Lung (tissue), 12 donors: ENCODE results near the gene LGALS3. TPM values are rescaled to one million over a fixed set of nuclear protein-coding genes. Genes with fewer than 3 reads are reported as not detected.

Experiments
- ATAC-seq: fragments of 200-7000 bp; cut with Tn5 transposase; one replicate; pipeline ENCODE4 v1.9.1; 2020; ENCODE audit warnings: moderate number of reproducible peaks; ENCODE audit not compliant: insufficient read depth, low FRiP score
- DNase-seq, 3 donors: peaks; one replicate each; pipeline ENCODE4 v3.0.0-alpha.2; 2013 to 2017
- H3K27ac ChIP-seq, 2 donors: one replicate each; pipeline ENCODE4 v1.5.1; 2013; ENCODE audit warnings: mild to moderate bottlenecking in 2 of 2, moderate library complexity in 2 of 2, control low read depth in 1 of 2, inconsistent platforms in 1 of 2, low read depth in 1 of 2, low read length in 1 of 2
- H3K27me3 ChIP-seq, 3 donors: one replicate each; pipeline ENCODE4 v1.5.1; 2013; ENCODE audit warnings: low read length in 2 of 3; ENCODE audit not compliant: control insufficient read depth in 3 of 3, insufficient read depth in 3 of 3
- H3K36me3 ChIP-seq, 4 donors: one replicate each; pipeline ENCODE4 v1.5.1; 2013; ENCODE audit warnings: low read length in 4 of 4, mild to moderate bottlenecking in 1 of 4, moderate library complexity in 1 of 4; ENCODE audit not compliant: control insufficient read depth in 4 of 4, insufficient read depth in 4 of 4
- H3K4me1 ChIP-seq, 5 donors: one replicate each; pipeline ENCODE4 v1.5.1; 2013; ENCODE audit warnings: low read length in 5 of 5, mild to moderate bottlenecking in 2 of 5, moderate library complexity in 1 of 5; ENCODE audit not compliant: control insufficient read depth in 5 of 5, insufficient read depth in 5 of 5
- H3K4me3 ChIP-seq: one replicate; pipeline ENCODE4 v1.5.1; 2013; ENCODE audit warnings: mild to moderate bottlenecking, control low read depth, moderate library complexity
- H3K9ac ChIP-seq, 2 donors: one replicate each; pipeline ENCODE4 v1.5.1; 2013; ENCODE audit warnings: low read length in 2 of 2, control low read depth in 1 of 2; ENCODE audit not compliant: insufficient read depth in 1 of 2
- H3K9me3 ChIP-seq, 4 donors: one replicate each; pipeline ENCODE4 v1.5.1; 2013; ENCODE audit warnings: low read length in 3 of 4, mild to moderate bottlenecking in 1 of 4, moderate library complexity in 1 of 4; ENCODE audit not compliant: control insufficient read depth in 4 of 4, insufficient read depth in 3 of 4
- CTCF ChIP-seq: IDR thresholded peaks from 2 replicates; pipeline ENCODE4 v1.5.1; 2012; ENCODE audit warnings: mild to moderate bottlenecking; ENCODE audit errors: control extremely low read depth, extremely low read depth
- WGBS, 2 donors: extraction: QIAGEN DNeasy Blood & Tissue Kit; methylation state at CpG; one replicate each; pipeline ENCODE4 v1.1.7; 2013; 5-methylcytosine and 5-hydroxymethylcytosine counted together
- polyA plus RNA-seq, 2 donors: library from polyadenylated mRNA; stranded (reverse); fragments of 200-250 nt; gene quantifications; one replicate each; pipeline ENCODE4 v1.2.1, GENCODE V29; 2013
- total RNA-seq, 2 donors: library from RNA; depleted of rRNA in 1 of 2; stranded (reverse); fragments of >200 nt in 1 of 2; gene quantifications; one replicate each; pipeline ENCODE4 v1.2.1, GENCODE V29; 2014 to 2021
- donor health status: control.
- donor health status: control.
- donor health status: Bipolar disorder and iron deficiency.
- donor health status: healthy.
- donor health status: DM: yes; HTN: yes; CAD: no.

Gene LGALS3
- total and polyA plus RNA-seq, 4 donors, result 166 to 875 (median 443) TPM

GRCh38 chr14:55107766-55108554, 21.1 kb upstream of the LGALS3 start:
- no peaks in the 10 kb centered on the region for H3K27me3 ChIP-seq
- H3K4me1 ChIP-seq, result peaks cover 10 to 27% (median 13%) of the 10 kb centered on the region in 5 donors
- no peak overlapping the region for H3K9ac ChIP-seq
- no peak overlapping the region for H3K4me3 ChIP-seq
- H3K27ac ChIP-seq, result peak overlapping the region; percentile 86 to 97
- 16 to 42% methylated on average over 19 of the region's 19 CpGs for WGBS, 2 donors
- peak; percentile 78 for ATAC-seq
- no peak for TF ChIP-seq CTCF
- peaks cover 0 to 2% (median 0%) of the 10 kb centered on the region in 4 donors for H3K9me3 ChIP-seq
- H3K36me3 ChIP-seq, result no peaks in the 10 kb centered on the region
- DNase-seq, result peak in 2 of 3 donors; percentile 53 to 69

GRCh38 chr14:55109836-55110235, 19.2 kb upstream of the LGALS3 start:
- ATAC-seq (no peak), DNase-seq (no peak)
- H3K4me3 ChIP-seq, result no peak overlapping the region
- H3K36me3 ChIP-seq, result no peaks in the 10 kb centered on the region
- peaks cover 0 to 15% (median 0%) of the 10 kb centered on the region in 5 donors for H3K4me1 ChIP-seq
- no peaks in the 10 kb centered on the region for H3K27me3 ChIP-seq
- H3K9ac ChIP-seq, result no peak overlapping the region
- no peak for TF ChIP-seq CTCF
- peaks cover 0 to 1% (median 0%) of the 10 kb centered on the region in 4 donors for H3K9me3 ChIP-seq
- WGBS, 2 donors, result 100% methylated on average over 1 of the region's 1 CpG
- no peak overlapping the region for H3K27ac ChIP-seq

- Histone ChIP-seq H3K27me3 (no peaks in the 10 kb centered on the region), H3K9ac (no peak overlapping the region), H3K4me3 (no peak overlapping the region), H3K27ac (no peak overlapping the region), H3K9me3 (peaks cover 0 to 1% (median 0%) of the 10 kb centered on the region in 4 donors), H3K36me3 (no peaks in the 10 kb centered on the region), H3K4me1 (peaks cover 0 to 11% (median 0%) of the 10 kb centered on the region in 5 donors)
- ATAC-seq (no peak), DNase-seq (no peak)
- no peak for TF ChIP-seq CTCF
- 84 to 95% methylated on average over 10 of the region's 10 CpGs for WGBS, 2 donors
Observed at GRCh38 chr14:55111122-55111708, 17.8 kb upstream of the LGALS3 start.
